ENCODE data around the gene DFFA. TPM values are rescaled to one million over a fixed set of nuclear protein-coding genes. Genes with fewer than 3 reads are reported as not detected.

The DFFA gene
- total and polyA plus RNA-seq, 9 of the 15 experiments (the other 6 are each of a cell fraction or from before 2014, with no cell fraction given) = 39.6 to 74.8 (median 59.2) TPM

GRCh38 chr1:10459184-10459583, 13.1 kb downstream of the DFFA start (continued):
- TF ChIP-seq MGA (IDR thresholded peaks at IDR 0.05) = peak; percentile 87
- 0 out of 4 replicates have a peak, but pooled peaks of 1 of the 2 experiments have one; percentile 12 for TF ChIP-seq NRF1 (conservative IDR thresholded peaks at IDR 0.05 in 1 of 2, IDR thresholded peaks at IDR 0.05 in 1 of 2)
- TF ChIP-seq TEAD2 (tag; IDR thresholded peaks at IDR 0.05) = 0 out of 2 replicates have a peak, but pooled peaks have one; percentile 3
- no peak for TF ChIP-seq CBX2 (IDR thresholded peaks at IDR 0.05; ENCODE audit: insufficient read depth, low read length, poor library complexity, severe bottlenecking)
- TF ChIP-seq RCOR1 (IDR thresholded peaks at IDR 0.05; ENCODE audit: borderline replicate concordance in 1 of 2, low read depth in 2 of 2, low read length in 2 of 2) = peak in 1 of 2 experiments; percentile 49; a peak in 1 of 4 replicates
- TF ChIP-seq DLX4 (CRISPR knock-in tag; IDR thresholded peaks at IDR 0.05) = no peak
- no peak for TF ChIP-seq PTBP1 (IDR thresholded peaks at IDR 0.05; ENCODE audit: low read depth, low read length)
- TF ChIP-seq ID3 (CRISPR knock-in tag; IDR thresholded peaks at IDR 0.05) = no peak
- TF ChIP-seq ID3 (tag; IDR thresholded peaks at IDR 0.05) = peak; percentile 76
- TF ChIP-seq CXXC5 (CRISPR knock-in tag; IDR thresholded peaks at IDR 0.05) = 0 out of 2 replicates have a peak, but pooled peaks have one; percentile 26
- TF ChIP-seq TGIF2 (CRISPR knock-in tag; IDR thresholded peaks at IDR 0.05) = no peak
- TF ChIP-seq ZBTB17 (CRISPR knock-in tag; IDR thresholded peaks at IDR 0.05) = peak; percentile 59; the same call in 1 of the 2 replicates
- no peak for TF ChIP-seq NKRF (IDR thresholded peaks at IDR 0.05; ENCODE audit: borderline replicate concordance)
- TF ChIP-seq ATF1 (CRISPR knock-in tag; IDR thresholded peaks at IDR 0.05) = no peak
- peak; percentile 42; the same call in 1 of the 2 replicates for TF ChIP-seq ATF1 (tag; IDR thresholded peaks at IDR 0.05)

Measured in K562 (cell line).